SU-DHL-6 (cell line): ENCODE data around the gene FBN2.

Experiments
- H2AFZ ChIP-seq: fragments of 200-600 bp; sonication (generic); 2 replicates; pipeline ENCODE4 v1.6.1; 2014; ENCODE audit warnings: low read depth, mild to moderate bottlenecking, moderate library complexity, mixed read lengths, antibody characterized with exemption, low read length; ENCODE audit not compliant: severe bottlenecking
- H3F3A ChIP-seq: fragments of 200-600 bp; shearing (Covaris generic); 2 replicates; pipeline ENCODE4 v1.6.0; 2016; ENCODE audit warnings: antibody characterized with exemption, mild to moderate bottlenecking; ENCODE audit not compliant: insufficient read depth
- H3K27ac ChIP-seq: fragments of 200-600 bp; sonication (generic); 2 replicates; pipeline ENCODE4 v1.5.1; 2016; ENCODE audit warnings: low read depth, mild to moderate bottlenecking, low read length, moderate library complexity, mixed read lengths
- H3K27me3 ChIP-seq: fragments of 200-600 bp; sonication (generic), shearing (Covaris generic); 2 replicates; pipeline ENCODE4 v1.6.0; 2014; ENCODE audit warnings: mild to moderate bottlenecking, low read length
- H3K36me3 ChIP-seq: fragments of 200-600 bp; sonication (generic); 2 replicates; pipeline ENCODE4 v1.6.1; 2014; ENCODE audit warnings: mild to moderate bottlenecking, low read length, mixed read lengths
- H3K4me2 ChIP-seq: fragments of 300-600, 200-600 bp; shearing (Covaris generic), sonication (generic); 2 replicates; pipeline ENCODE4 v1.6.0; 2014; ENCODE audit warnings: low read length, low read depth, mild to moderate bottlenecking; ENCODE audit not compliant: poor library complexity, severe bottlenecking
- H3K4me3 ChIP-seq: fragments of 200-600 bp; sonication (generic); 2 replicates; pipeline ENCODE4 v1.5.1; 2014; ENCODE audit warnings: antibody characterized with exemption, low read length, mild to moderate bottlenecking, mixed read lengths; ENCODE audit not compliant: insufficient read depth, poor library complexity, severe bottlenecking
- H3K79me2 ChIP-seq: fragments of 200-600 bp; sonication (generic); 2 replicates; pipeline ENCODE4 v1.6.1; 2014; ENCODE audit warnings: mild to moderate bottlenecking, low read length, moderate library complexity; ENCODE audit not compliant: insufficient read depth
- H3K9ac ChIP-seq: fragments of 200-600 bp; sonication (generic); 2 replicates; pipeline ENCODE4 v1.7.0; 2014; ENCODE audit warnings: mild to moderate bottlenecking, low read length
- H3K9me2 ChIP-seq: fragments of 200-600 bp; sonication (generic); replicated peaks from 2 replicates; pipeline ENCODE4 v1.6.1; 2014; ENCODE audit warnings: low read length; ENCODE audit not compliant: insufficient read depth
- H3K9me3 ChIP-seq: fragments of 200-600 bp; sonication (generic); 2 replicates; pipeline ENCODE4 v1.6.1; 2014; ENCODE audit warnings: low read length, mixed read lengths; ENCODE audit not compliant: insufficient read depth
- H4K20me1 ChIP-seq: fragments of 200-600 bp; sonication (generic); 2 replicates; pipeline ENCODE4 v1.6.1; 2014; ENCODE audit warnings: low read depth, mild to moderate bottlenecking, antibody characterized with exemption, low read length, moderate library complexity, mixed read lengths
- EZH2phosphoT487 ChIP-seq: fragments of 200-600 bp; sonication (generic), shearing (Covaris generic); conservative IDR thresholded peaks from 2 replicates; pipeline ENCODE4 v1.6.1; 2018; ENCODE audit warnings: mild to moderate bottlenecking, antibody characterized with exemption, low read length, moderate library complexity, mixed read lengths
- TF ChIP-seq, protein P1 (sequence below): fragments of 200-600 bp; sonication (generic); IDR thresholded peaks from one replicate; pipeline ENCODE4 v1.5.1; 2017; ENCODE audit warnings: antibody characterized with exemption, mild to moderate bottlenecking, low read length, moderate library complexity; ENCODE audit not compliant: insufficient read depth, poor library complexity, severe bottlenecking

The FBN2 gene

DNA sequence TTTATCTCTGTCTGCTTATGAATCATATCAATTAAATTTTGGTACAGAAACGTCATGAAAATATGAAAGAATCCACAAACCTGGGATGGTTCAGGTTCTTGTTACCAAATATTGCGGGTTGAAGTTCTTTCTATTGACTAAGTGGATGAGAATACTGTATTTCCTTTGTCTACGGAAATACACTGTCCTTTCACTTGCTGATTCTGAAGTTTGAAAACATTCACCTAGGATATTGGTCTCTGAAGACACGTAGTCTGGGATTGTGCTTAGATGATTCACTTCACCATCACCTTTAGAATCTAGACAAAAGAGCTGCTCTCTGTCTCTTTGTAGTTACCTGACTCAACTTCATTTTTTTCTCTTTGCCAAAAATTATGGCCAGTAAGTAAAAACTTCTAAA, 222.4 kb downstream of the FBN2 start:
- H3K27ac ChIP-seq = no peak overlapping the region
- no peaks in the 10 kb centered on the region for H3K36me3 ChIP-seq
- H2AFZ ChIP-seq = no peak overlapping the region
- H3K9me2 ChIP-seq = no peaks in the 10 kb centered on the region
- no peaks in the 10 kb centered on the region for H3K79me2 ChIP-seq
- H3K9me3 ChIP-seq = no peaks in the 10 kb centered on the region
- no peaks in the 10 kb centered on the region for H3K27me3 ChIP-seq
- H3K4me3 ChIP-seq = no peak overlapping the region
- no peaks in the 10 kb centered on the region for H3F3A ChIP-seq
- no peaks in the 10 kb centered on the region for H4K20me1 ChIP-seq
- no peak overlapping the region for H3K4me2 ChIP-seq
- H3K9ac ChIP-seq = no peak overlapping the region
- TF ChIP-seq, protein P1, sequence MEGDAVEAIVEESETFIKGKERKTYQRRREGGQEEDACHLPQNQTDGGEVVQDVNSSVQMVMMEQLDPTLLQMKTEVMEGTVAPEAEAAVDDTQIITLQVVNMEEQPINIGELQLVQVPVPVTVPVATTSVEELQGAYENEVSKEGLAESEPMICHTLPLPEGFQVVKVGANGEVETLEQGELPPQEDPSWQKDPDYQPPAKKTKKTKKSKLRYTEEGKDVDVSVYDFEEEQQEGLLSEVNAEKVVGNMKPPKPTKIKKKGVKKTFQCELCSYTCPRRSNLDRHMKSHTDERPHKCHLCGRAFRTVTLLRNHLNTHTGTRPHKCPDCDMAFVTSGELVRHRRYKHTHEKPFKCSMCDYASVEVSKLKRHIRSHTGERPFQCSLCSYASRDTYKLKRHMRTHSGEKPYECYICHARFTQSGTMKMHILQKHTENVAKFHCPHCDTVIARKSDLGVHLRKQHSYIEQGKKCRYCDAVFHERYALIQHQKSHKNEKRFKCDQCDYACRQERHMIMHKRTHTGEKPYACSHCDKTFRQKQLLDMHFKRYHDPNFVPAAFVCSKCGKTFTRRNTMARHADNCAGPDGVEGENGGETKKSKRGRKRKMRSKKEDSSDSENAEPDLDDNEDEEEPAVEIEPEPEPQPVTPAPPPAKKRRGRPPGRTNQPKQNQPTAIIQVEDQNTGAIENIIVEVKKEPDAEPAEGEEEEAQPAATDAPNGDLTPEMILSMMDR = no peak
- TF ChIP-seq EZH2phosphoT487 = no peak

- Histone ChIP-seq H3K9me3 (no peaks in the 10 kb centered on the region), H3K4me2 (no peak overlapping the region), H3K9ac (no peak overlapping the region), H3K79me2 (no peaks in the 10 kb centered on the region), H3K36me3 (no peaks in the 10 kb centered on the region), H3K9me2 (no peaks in the 10 kb centered on the region), H3K4me3 (no peak overlapping the region), H4K20me1 (no peaks in the 10 kb centered on the region), H3K27ac (no peak overlapping the region), H3K27me3 (no peaks in the 10 kb centered on the region; the same call in 1 of the 2 replicates), H2AFZ (no peak overlapping the region), H3F3A (no peaks in the 10 kb centered on the region)
- TF ChIP-seq EZH2phosphoT487 = no peak
- TF ChIP-seq, protein P1 = no peak
Measured at GRCh38 chr5:128305341-128305740, 232.7 kb downstream of the FBN2 start.

GRCh38 chr5:128304791-128305190, 233.3 kb downstream of the FBN2 start:
- no peak for TF ChIP-seq EZH2phosphoT487
- H3K9me2 ChIP-seq = no peaks in the 10 kb centered on the region
- no peaks in the 10 kb centered on the region for H3K79me2 ChIP-seq
- no peaks in the 10 kb centered on the region; the same call in 1 of the 2 replicates for H3K27me3 ChIP-seq
- no peak overlapping the region for H3K9ac ChIP-seq
- no peaks in the 10 kb centered on the region for H3K9me3 ChIP-seq
- H4K20me1 ChIP-seq = no peaks in the 10 kb centered on the region
- H3F3A ChIP-seq = no peaks in the 10 kb centered on the region
- no peak overlapping the region for H3K4me3 ChIP-seq
- no peak overlapping the region for H2AFZ ChIP-seq
- no peak overlapping the region for H3K4me2 ChIP-seq
- no peaks in the 10 kb centered on the region for H3K36me3 ChIP-seq
- no peak overlapping the region for H3K27ac ChIP-seq

GRCh38 chr5:128304088-128304487, 234.0 kb downstream of the FBN2 start:
- no peaks in the 10 kb centered on the region for H3F3A ChIP-seq
- no peaks in the 10 kb centered on the region for H3K9me2 ChIP-seq
- H3K9me3 ChIP-seq = no peaks in the 10 kb centered on the region
- H3K79me2 ChIP-seq = no peaks in the 10 kb centered on the region
- H3K4me2 ChIP-seq = no peak overlapping the region
- no peak overlapping the region for H3K4me3 ChIP-seq
- H4K20me1 ChIP-seq = no peaks in the 10 kb centered on the region
- TF ChIP-seq EZH2phosphoT487 = no peak
- TF ChIP-seq, protein P1 = no peak
- H2AFZ ChIP-seq = no peak overlapping the region
- H3K27ac ChIP-seq = no peak overlapping the region
- H3K27me3 ChIP-seq = no peaks in the 10 kb centered on the region; the same call in 1 of the 2 replicates
- no peaks in the 10 kb centered on the region for H3K36me3 ChIP-seq
- H3K9ac ChIP-seq = no peak overlapping the region
